PC-9 (cell line): Measurements from ENCODE around the gene ALG12.

Experiments used
- CTCF ChIP-seq: fragments of 200-600 bp; sonication (generic); conservative IDR thresholded peaks from 2 replicates; pipeline ENCODE4 v1.6.1; 2017; ENCODE audit warnings: mixed run types, antibody characterized with exemption, mild to moderate bottlenecking, moderate library complexity
- EZH2 ChIP-seq: fragments of 200-600 bp; sonication (generic); IDR thresholded peaks from 2 replicates; pipeline ENCODE4 v1.8.0; 2017; ENCODE audit warnings: antibody characterized with exemption, low read depth

- TF ChIP-seq CTCF (no peak), EZH2 (no peak)
Measured at GRCh38 chr22:49884503-49885260, 33.6 kb downstream of the ALG12 start.
